HG02763 (cell line): ENCODE data around the gene LSAMP.

Experiments
- ATAC-seq: cut with Tn5 transposase; IDR thresholded peaks from one replicate; pipeline ENCODE4 v1.9.1; 2021; ENCODE audit warnings: mild to moderate bottlenecking, moderate library complexity; ENCODE audit not compliant: unreplicated experiment

The LSAMP gene

GRCh38 chr3:116432795-116433194, 12.5 kb downstream of the LSAMP start:
- no peak for ATAC-seq

GRCh38 chr3:116429479-116430269, 15.6 kb downstream of the LSAMP start:
- no peak for ATAC-seq

- no peak for ATAC-seq
These were observed 19.3 kb downstream of the LSAMP start for GRCh38 chr3:116426036-116426435.

- ATAC-seq: no peak
These were observed 20.2 kb downstream of the LSAMP start for GRCh38 chr3:116425126-116425525.

GRCh38 chr3:116423945-116424344, 21.3 kb downstream of the LSAMP start:
- ATAC-seq: no peak

GRCh38 chr3:116423374-116423773, 21.9 kb downstream of the LSAMP start:
- no peak for ATAC-seq

GRCh38 chr3:116417151-116417550, 28.1 kb downstream of the LSAMP start:
- ATAC-seq: no peak

- ATAC-seq: no peak
These were observed 32.0 kb downstream of the LSAMP start for GRCh38 chr3:116413319-116413718.

GRCh38 chr3:116408473-116408872, 36.8 kb downstream of the LSAMP start:
- no peak for ATAC-seq

- ATAC-seq: no peak
These were observed 40.1 kb downstream of the LSAMP start for GRCh38 chr3:116405231-116405630.

- ATAC-seq: no peak
These were observed 45.5 kb downstream of the LSAMP start for GRCh38 chr3:116399701-116400226.

- no peak for ATAC-seq
These were observed 50.9 kb downstream of the LSAMP start for GRCh38 chr3:116394365-116394764.

GRCh38 chr3:116393199-116393598, 52.1 kb downstream of the LSAMP start:
- ATAC-seq: no peak

- ATAC-seq: no peak
These were observed 53.0 kb downstream of the LSAMP start for GRCh38 chr3:116392291-116392690.

GRCh38 chr3:116391296-116392201, 53.7 kb downstream of the LSAMP start:
- no peak for ATAC-seq

GRCh38 chr3:116390318-116390717, 55.0 kb downstream of the LSAMP start:
- no peak for ATAC-seq

- no peak for ATAC-seq
These were observed 56.4 kb downstream of the LSAMP start for GRCh38 chr3:116388867-116389385.

GRCh38 chr3:116386168-116386567, 59.1 kb downstream of the LSAMP start:
- ATAC-seq: no peak

- ATAC-seq: no peak
These were observed 60.6 kb downstream of the LSAMP start for GRCh38 chr3:116384717-116385116.

GRCh38 chr3:116378077-116378476, 67.2 kb downstream of the LSAMP start:
- ATAC-seq: no peak

GRCh38 chr3:116374901-116375300, 70.4 kb downstream of the LSAMP start:
- ATAC-seq: no peak
